Endometrial microvascular endothelial cells (primary cell): Measurements from ENCODE around the gene QSOX2. TPM values are rescaled to one million over a fixed set of nuclear protein-coding genes. Genes with fewer than 3 reads are reported as not detected.

Source experiments
- in situ Hi-C: cut with HindIII; loops from 2 replicates; pipeline ENCODE4 v1.10.0; 2017; ENCODE audit warnings: low sequenced_read_pairs, low pct_unique_long_range_greater_than_20kb; ENCODE audit errors: inconsistent ontology term
- total RNA-seq: library from RNA; depleted of rRNA; stranded (reverse); fragments of >200 nt; gene quantifications from one replicate; pipeline ENCODE4 v1.2.3, GENCODE V29; 2015; ENCODE audit errors: inconsistent ontology term

Gene QSOX2
- total RNA-seq, 1 donor from 2014 or later: 21.7 TPM

DNA sequence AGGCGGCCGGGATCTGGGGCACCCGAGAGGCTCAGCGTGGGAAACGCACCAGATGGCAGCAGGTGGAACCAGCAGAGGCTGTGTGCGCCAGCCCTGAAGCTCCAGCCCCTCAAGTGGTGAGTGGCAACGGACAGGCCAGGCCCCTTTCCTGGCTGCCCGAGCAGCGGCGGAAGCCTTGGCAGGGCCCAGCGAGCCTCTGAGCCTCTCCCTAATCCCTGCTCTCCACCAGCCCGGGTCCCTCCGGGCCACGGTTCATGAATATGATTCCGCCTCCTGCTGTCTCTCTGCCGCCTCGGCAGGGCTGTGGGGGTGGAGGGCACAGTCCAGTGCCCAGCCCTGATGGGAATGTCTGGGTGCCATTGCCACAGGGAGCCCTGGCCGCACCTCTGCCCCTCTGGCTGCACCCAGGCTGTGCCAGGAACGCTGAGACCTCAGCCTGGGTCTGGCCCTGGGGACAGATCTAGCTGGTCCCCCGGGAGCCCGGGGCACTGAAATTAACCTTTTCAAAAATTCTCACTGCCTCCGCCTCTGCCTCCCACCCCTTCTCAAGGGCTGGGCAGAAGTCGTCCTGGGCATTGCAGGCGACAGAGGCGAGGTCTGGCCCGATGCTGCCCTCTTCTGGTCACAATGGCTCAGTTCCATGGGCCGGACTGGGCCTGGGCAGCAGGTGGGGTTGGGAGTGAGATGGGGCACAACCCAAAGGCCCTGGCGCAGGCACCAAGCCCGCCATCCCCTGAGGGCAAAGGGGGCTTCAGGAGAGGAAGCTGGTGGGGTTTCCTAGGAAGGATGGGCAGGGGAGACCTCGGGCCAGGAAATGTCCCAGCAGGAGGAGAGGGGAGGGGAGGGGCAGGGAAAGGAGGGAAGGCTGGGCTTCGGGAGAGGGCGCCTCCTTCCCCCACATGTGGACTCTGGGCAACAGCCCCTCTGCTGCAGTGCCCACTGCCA, 38.0 kb upstream of the QSOX2 start:
- in situ Hi-C loops: no loop called here

DNA sequence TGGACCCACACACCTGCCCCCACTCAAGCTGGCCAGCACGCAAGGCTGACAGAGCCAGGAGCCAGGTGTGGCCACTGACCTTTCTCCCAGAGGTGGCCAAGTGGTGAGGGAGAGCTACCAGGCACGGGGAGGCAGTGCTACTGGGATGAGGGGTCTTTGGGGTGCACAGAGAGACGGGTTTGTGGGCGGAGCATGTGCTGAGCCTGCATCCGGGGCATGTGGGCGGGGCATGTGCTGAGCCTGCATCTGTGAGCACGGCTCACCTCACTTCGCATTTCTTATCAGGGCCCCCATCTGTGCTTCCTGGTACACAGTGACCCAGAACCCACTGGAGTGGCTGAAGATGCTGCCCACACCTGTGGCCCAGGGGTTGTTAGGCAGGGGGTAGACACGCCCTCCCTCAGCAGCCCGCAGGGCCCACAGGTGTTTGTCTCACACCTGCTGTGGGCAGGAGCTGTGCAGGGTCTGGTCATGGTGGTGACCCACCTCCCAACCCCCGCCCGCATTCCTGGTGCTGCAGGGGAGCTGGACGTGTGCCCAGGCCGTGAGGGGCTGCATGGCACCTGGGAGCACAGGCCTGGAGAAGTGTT, 36.8 kb upstream of the QSOX2 start:
- in situ Hi-C loops: no loop called here

DNA sequence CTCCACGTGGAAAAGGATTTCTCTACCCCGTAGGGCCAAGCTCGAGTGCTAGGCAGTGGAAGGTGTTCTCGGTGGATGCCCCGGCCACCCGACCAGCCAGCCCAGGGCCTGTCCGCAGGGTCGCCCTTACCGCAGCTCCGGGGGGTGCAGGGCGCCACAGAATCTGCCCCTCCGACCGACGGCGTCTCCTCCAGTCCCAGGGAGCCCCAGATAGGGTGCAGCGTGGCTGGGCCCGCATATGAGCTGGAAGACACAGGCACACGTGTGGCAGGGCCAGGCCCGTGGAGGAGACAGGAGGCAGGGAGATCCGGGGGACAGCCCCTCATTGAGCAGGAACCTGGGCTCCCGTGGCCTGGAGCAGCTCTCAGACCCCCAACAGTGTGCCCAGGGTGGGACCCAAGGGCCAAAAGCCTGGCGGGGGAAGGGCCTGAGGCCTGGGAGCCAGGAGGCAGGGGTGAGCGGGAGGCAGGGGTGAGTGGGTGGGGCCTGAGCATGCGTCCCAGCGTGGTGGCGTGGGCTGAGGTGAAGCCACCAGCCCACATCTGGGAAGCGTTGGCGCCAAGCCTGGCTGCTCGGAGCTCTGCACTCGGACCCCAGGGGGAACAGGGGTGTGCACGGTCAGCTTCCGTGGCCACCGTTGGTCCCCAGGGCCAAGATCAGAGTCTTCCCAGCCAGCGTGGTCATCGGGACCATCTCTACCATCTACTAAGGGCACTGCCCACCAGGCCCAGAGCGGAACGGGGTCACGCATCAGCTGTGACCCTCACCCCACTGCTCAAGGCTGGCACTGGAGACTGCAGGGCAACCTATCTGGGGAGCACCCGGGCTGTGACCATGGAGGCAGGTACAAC, 36.0 kb upstream of the QSOX2 start:
- in situ Hi-C loops: no loop called here

DNA sequence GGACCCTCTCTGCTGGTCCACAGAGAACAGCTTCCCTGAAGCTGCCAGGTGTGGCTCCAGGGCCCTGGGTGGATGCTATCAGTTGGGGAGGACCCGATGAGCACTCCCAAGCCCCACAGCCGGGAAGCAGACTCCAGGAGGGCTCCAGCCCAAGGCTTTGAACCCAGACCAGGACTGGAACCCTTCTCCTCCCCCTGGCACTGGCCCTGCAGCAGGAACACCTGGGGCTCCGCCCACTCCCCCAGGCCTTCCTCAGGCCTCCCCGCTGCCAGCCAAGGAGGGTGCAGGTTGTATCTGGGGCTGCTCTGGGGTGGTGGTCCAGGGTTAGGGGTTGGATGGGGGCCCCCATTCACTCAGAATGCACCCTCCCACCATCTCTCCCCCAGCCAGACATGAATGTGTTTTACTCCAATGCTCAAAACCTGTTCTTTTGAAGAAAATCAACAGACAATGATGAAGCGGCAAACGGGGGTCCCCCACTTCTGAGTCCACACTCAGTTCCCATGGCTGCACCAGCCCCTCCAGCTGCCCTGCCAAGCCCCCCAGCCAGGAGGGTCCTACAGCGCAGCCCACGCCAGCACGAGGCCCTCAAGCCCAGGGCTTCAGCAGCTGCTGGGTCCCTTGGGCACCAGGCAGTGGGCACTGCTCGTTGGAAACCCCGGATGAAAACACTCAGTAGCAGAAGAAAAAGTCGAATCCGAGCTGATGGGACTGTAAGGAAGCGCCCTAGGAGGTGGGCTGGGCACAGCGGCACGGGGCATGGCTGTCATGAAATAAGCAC, 35.1 kb upstream of the QSOX2 start:
- in situ Hi-C loops: no loop called here

DNA sequence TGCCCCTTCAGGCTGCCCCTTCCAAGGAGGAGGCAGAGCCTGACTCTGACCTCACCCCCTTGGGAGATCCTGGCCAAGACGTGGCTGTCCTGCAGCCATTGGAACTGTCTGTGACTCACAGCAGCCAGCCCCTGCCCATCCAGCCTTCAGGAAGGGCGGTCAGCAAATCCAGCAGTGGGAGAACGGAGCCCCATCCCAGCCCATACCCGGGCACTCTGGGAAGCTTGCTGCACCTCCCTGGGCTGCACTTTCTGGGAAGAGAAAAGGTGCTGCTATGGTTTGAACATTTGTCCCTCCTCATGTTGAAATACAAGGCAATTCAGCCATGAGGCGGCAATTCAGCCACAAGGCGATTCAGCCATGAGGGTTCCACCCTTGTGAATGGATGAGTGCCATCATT, 33.9 kb upstream of the QSOX2 start:
- in situ Hi-C loops: no loop called here

DNA sequence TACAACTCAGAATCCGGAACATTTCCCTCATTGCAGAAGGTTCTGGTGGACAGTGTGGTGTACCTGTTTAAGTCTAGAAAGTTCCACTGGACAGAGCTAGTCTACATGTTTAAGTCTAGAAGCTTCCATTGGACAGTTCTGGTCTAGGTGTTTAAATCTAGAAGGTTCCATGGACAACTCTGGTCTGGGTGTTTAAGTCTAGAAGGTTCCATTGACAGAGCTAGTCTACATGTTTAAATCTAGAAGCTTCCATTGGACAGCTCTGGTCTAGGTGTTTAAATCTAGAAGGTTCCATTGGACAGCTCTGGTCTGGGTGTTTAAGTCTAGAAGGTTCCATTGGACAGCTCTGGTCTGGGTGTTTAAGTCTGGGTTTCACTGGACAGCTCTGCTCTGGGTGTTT, 33.3 kb upstream of the QSOX2 start:
- in situ Hi-C loops: no loop called here

DNA sequence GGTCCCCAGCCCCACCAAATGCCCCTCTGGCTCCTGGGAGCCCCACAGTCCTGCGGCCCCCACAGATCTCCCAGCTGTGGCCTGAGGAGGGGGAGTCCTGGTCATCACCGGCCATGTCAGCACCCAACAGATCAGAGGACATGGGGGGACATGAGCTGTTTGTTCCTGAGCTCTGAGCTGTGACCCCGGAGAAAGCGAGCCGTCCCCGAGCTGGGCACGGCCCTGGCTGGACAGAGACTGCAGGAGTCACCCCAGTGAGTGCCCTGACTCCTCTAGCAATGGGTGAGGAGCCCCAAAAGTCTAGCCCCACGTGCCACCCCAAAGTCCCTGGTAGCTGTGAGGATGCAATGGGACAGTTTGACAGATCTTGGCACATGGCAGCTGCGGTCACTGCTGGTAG, 32.6 kb upstream of the QSOX2 start:
- in situ Hi-C loops: no loop called here

DNA sequence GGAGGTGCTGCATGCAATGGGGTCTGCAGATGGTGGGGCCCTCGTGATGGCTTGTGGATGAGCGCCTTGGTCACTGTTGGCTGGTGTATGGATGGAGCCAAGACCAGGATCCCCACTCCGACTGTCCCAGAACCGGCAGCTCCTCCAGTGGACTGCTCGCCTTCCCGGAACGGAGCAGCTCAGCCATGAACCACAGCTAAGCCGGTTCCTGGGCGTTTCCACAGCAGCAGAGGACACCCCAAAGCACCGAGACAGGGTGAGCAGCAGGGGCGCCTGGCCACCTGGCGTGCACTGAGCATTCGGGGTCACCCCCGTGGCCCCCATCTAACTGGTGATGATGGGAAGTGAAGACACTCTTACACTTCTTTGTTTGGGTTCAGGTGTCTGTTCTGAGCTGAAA, 32.1 kb upstream of the QSOX2 start:
- in situ Hi-C loops: no loop called here

DNA sequence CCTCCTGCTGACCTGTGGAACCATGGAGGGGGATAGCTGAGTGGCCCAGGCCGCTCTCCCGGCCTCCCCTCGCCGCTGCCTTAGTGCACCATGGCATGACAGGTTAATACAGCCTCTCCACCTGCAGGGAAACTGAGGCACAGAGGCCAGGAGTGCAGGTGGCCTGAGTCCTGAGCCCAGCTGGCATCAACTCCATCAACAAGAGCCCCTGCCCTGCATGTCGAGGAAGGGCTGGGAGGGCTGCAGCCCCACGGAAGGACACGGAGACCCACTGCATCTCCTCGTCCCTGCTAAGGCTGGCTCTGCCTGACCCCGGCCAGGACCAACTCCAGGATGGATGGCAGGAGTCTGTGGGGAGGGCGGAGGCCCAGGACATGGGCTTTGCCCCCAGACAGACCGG, 31.1 kb upstream of the QSOX2 start:
- in situ Hi-C loops: no loop called here

DNA sequence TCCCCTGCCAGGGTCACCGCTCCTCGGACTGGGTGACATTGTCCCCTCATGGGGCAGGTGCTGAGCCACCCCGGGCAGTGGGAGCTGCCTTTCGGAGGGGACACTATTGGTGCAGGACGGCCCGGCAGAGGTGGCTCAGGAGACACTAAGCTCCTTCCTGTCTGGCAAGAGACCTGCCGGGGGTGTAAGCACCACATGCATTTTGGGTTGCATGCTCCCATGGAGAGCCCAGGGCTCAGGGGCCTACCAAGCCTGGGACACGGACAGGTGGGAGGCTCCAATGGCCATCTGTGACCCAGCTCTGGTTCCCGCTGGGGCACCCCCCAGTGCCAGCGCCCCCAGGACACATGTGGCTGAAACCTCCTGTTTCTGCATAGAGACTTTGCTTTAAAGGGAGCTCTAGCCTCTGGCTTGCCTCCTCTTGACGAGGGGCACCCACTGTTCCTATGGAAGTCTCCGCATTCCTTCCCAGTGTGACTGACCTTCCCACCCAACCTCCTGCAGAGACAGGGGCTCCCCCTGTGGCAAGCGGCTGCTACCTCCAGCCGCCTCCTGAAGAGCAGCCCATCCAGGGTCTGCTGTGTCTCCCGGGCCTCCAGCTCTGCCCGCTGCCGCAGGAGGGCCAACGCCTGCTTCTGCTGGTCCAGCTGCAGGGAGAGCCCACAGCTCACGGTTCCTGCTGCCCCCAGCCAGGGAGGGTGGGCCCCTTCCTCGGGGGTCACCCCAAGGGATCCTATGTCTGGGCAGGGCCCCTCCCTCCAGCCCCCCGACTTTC, 30.2 kb upstream of the QSOX2 start:
- in situ Hi-C loops: no loop called here

DNA sequence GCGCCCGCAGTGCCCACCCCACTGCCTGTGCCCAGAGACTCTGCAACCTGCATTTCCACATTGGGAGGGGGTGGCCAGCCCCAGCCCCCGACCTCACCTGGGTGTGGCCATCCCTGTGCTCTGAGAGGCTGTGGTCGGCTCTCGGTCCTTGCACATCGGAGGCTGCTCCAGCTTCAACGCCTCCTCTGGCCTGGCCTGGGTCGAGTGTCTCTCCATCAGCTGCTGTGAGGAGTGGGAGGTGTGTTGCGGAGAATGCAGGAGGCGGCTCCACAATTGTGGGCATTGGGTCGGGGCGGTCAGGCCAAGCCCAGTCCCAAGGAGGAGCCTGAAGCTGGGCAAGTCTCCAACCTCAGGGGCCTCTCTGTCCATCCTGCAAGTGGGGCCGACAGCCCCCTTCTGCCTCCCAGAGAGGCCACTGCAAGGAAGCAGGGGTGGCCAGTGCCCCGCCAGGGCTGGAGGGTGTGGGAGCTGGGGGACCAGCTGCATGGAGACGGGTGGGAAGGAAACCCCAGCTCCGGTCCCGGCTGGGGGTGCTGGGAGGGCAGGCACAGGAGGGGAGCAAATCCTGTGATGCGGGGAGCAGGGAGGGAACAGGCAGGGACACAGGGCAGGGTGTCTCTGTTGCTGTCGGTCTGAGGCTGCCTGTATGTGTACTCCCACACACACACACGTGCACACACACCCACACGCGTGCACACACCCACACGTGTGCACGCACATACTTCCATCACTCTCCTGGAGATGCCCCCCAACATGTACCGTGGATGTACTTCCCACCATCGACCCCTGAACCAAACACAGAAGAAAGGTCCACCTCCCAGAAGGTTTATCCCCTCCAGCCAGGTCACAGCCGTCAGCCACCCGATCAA, 29.4 kb upstream of the QSOX2 start:
- in situ Hi-C loops: no loop called here

DNA sequence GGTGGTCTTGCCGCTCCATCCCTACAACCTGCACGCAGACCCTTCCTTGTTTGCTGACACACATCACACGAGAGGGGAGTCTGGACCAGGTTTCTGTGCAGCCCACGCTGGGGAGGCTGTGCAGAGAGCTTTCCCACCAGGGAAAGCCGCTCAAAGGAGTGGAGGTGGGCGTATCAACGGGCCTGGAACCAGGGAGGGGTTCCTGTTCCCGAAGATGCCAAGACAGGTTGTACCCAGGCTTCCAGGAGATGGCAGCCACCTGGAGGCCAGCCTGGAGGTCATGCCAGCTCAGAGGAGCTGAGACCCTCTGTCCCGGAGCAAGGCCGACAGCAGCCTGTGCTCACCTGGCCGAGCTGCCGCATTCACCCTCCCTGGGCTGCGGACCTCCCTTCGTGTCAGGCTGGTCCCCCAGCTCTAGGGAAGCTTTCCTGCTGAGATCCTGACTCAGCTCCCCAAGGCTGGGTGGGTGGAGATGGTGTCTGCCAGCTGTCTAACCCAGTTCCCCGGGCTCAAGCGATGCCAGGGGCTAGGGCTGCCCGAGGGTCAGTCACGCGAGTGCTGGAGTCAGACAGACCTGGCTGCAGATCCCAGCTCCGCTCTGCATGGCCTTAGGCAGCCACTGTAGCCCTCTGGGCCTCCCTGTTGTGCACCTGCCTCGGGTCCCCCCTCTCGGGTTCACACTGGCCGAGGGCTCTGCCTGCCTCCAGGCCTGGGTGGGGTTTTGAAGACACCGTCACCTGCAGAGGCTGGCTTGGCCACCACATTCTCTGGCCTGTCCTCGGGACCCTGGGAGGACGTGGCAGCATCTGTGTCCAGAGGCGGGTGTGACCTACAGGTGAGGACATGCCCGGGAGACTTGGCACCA, 28.5 kb upstream of the QSOX2 start:
- in situ Hi-C loops: no loop called here

DNA sequence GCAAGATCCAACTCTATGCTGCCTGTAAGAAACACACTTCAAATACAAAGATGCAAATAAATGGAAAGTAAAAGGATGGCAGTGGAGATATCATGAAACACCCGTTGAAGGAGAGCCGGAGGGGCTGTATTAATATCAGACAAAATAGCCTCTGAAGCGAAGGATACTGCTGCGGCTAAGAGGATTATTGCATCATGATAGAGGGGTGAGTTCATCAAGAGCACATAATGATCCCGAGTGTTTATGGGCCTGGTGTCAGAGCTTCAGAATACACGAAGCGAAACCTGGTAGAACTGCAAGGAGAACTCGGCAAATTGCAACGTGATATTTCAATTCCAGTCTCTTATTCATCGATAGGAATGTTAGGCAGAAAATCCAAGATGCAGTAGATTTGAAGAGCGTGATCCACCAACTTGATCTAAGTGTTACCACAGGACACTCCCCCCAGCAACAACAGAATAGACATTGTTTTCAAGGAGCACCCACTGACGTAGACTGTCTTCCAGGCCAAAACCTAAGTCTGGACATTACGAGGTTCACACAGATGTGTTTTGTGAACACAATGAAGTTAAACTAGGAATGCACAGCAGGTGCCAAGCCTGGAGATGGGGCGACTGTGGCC, 27.7 kb upstream of the QSOX2 start:
- in situ Hi-C loops: no loop called here

DNA sequence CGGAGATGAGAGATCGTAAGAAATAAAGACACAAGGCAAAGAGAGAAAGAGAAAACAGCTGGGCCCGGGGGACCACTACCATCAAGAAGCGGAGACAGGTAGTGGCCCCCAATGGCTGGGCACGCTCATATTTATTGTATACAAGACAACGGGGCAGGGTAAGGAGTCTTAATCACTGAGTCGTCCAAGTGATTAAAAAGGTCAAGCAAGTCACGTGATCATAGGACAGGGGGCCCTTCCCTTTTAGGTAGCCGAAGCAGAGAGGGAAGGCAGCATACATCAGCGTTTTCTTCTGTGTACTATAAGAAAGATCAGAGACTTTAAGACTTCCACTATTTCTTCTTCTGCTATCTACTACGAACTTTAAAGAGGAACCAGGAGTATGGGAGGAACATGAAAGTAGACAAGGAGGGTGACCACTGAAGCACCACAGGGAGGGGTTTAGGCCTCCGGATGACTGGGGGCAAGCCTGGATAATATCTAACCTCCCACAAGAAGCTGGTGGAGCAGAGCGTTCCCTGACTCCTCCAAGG, 24.6 kb upstream of the QSOX2 start:
- in situ Hi-C loops: no loop called here

DNA sequence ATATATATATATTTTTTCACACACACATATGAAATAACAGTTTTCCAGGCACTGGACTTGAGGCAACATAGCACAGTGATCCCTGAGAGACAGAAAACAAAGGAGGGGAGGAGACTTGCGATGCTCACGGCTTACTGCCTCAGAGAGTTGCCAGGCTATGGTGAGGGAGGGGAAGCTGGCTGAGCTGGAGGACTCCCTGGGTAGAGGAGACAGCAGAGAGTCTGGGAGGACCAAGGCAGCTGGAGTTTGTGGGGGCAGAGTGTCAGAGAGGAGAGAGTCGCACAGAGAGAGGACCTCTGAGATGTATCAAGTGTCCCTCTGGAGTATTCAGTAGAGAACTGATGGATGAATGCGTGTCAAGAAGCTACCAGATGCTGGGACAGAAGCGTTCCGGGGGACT, 23.1 kb upstream of the QSOX2 start:
- in situ Hi-C loops: no loop called here

DNA sequence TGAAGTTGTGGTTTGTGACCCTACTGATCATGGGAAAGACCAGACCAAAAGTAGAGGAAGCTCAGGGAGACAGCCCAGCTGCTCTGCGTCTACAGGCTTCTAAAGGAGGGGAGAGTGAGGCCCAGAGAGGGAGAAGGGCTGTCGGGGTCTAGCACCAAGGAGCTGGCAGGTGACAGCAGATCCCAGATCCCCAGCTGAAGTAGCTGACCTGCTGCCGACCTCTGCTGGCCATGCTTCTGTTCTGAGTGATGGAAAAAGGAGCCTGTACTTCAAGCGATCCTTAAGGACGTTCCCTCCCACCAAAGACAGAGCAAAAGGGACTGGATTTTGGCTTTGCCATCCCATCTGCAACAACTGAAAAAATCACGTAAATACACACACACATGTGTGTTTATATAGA, 22.7 kb upstream of the QSOX2 start:
- in situ Hi-C loops: no loop called here
